Stimulated activated CD8-positive, alpha-beta memory T cell treated with anti-CD3 and anti-CD28 coated beads, Interleukin-12 subunit alpha, Interleukin-12 subunit beta, amount 100 ng/mL, for 1 hour (primary cell): ENCODE data around the gene URI1.
"Not testable (repeated sequence)": the region's sequence is repeated elsewhere in the genome, so short reads cannot be mapped to it uniquely, and the experiment has no call there.

Source experiments
- DNase-seq: peaks from one replicate; pipeline ENCODE4 v3.0.0-alpha.2; 2020; ENCODE audit warnings: low read depth

The URI1 gene

DNA sequence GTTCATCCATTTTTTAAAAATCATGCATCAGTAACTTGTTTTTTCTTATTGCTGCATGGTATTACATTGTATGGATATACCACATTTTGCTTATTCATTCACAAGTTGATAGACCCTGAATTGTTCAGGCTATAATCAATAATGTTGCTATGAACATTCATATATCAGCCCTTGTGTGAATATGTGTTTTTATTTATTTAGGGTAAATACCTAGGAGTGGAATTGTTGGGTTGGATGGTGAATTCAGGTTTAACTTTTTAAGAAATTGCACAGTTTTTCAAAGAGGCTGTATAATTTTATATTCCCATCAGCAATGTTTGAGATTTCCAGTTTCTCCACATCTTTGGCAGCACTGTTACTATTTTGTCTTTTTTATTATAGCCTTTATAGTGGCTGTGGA, 82.1 kb downstream of the URI1 start:
- no peak for DNase-seq

DNA sequence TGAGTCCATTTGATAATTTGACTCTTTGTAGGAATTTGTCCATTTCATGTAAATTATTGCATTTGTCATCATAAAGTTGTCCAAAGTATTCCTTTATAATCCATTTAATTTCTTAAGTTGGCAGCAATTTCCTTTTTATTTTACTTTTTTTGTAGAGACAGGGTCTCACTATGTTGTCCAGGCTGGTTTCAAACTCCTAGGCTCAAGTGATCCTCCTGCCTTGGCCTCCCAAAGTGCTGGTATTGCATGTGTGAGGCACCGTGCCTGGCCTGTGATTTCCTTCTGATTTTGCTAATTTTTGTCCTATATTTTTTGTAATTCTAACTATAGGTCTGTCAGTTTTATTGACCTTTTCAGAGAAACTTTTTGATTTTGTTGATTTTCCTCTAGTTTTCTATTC, 84.9 kb downstream of the URI1 start:
- no peak for DNase-seq

DNA sequence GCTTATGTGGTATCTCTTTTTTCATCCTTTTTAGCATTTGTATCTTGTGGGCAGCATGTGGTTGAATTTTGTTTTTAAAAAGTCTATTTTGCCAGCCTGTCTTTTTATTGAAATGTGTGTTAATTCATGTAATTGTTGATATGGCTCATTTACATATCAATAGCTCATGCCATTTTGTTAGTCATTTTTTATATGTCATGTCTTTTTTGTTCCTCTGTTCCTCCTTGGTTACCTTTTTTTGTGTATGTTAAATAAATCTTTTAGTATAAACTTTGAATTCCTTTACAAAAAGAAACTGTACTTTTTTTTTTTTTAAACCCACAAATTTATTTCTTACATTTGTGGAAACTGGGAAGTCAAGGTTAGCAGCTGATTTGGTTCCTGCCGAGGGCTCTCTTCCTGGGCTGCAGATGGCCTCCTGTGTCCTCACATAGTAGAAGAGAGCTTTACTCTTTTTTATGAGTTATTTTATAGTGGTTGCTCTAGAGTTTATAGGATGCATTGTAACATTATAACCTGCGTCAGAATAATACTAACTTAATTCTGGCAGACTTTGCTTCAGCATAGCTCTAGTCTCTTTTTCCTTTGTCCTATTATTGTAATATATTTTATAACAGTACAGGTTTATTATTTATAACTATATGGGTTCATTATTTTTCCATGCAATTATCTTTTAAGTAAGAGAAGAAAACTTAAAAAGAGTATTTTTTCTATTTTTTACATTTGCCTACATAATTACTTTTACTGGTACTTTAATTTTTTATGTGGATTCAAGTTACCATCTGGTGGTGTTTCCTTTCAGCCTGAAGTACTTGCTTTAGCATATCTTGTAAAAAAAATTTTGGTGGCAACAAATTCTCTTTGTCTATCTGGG, 86.3 kb downstream of the URI1 start:
- DNase-seq = no peak

DNA sequence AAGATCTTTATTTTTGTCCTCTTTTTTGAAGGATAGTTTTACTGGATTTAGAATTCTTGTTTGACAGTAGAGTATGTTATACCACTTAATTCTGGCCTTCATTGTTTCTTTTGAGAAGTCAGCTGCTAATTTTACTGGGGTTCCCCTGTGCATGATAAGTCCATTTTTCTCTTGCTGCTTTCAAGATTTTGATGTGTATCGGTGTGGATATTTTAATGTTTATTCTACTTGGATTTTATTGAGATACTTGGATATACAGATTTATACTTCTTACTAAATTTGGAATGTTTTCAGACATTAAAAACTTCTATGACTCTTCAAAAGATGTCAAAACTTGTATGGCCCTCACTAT, 86.9 kb downstream of the URI1 start:
- no peak for DNase-seq

DNA sequence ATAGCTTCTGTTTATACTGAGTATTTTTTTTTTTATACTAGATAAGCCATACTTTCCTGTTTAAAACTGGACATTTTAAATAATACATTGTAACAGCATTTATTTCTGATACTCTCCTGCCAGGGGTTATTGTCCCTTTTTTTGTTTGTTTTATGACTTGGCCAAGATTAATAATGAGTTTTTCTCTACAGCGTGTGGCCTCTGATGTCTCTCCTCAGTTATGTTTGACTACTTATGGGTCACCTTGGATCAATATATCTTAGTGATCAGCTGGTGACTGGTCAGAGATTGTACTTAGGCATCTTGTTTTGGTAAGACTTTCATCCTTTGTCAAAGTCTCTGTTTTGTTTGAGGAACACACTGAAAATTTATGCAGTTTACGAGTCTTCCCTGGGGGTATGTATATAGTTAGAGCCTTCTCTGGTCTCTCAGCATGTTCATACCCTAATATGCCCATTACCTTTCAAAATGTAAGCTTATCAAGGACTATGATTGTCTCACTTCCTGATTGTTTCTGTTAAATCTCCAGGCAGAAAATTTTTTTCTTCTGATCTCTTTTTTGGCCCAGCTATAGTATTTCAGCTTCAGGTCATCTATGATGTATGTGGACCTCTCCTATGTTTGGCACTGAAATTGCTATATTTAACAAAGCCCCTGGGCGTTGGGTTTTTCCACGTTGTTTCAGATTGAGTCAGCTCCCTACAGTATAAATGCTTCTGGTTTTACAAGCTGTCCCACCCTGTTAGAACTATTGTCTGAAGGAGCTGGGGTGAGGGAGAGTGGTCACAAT, 87.9 kb downstream of the URI1 start:
- DNase-seq = no peak

DNA sequence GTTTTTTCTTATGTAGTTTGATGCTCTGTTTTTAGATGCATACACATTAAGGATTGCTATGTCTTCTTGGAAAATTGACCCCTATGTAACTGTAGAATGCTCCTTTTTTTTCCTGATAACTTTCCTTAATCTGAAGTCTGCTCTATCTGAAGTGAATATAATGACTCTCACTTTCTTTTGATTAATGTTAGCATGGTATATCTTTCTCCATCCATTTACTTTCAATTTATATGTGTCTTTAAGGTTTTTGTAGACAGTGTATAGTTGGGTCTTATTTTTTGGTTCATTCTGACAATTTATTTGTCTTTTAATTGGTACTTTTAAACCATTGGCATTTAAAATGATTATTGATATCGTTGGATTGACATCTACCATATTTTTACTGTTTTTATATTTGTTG, 92.3 kb downstream of the URI1 start:
- DNase-seq = no peak

DNA sequence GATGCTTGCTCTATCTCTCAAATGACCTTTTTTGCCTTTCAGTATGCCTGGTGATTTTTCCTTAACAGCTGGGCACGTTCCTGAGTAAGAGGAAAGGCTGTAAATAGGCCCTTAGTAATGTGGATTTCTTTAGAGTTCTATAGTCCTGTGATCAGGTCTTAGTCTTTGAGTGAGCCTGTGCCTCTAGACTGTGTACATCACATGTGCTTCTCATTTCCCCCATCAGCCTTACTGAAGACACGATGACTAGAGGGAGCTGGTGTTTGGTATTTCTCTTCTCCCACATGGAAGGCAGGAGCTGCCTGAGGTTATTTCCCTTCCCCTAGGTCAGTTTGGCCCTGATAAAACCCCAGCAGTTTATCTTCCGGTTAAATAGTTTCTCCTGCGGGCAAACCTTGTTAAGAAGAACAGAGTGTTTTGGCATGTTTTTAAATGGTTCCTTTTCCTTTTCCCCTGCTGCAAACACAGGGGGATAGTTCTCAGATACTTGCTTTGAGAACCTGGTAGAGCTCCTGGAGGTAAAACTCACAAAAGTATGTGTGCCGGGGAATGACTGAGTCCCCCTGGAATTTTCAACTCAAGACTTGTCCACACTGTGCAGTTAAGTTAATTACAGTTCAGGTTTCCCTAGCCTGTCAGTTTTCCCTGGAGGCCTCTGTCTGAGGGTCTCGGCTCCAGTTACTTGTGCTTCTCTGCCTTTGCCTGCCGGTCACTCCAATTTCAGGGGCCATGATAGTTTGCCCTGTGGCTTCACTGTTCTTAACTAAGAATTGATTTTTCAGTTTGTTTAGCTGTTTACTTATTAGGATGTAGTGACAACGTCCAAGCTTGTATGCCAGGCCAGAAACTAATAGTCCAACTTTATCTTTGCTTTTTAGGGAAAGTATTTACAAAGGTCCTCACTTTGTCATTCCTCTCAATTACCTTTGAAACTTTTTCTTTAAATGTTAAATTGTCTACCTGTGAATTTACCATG, 94.4 kb downstream of the URI1 start:
- no peak for DNase-seq

DNA sequence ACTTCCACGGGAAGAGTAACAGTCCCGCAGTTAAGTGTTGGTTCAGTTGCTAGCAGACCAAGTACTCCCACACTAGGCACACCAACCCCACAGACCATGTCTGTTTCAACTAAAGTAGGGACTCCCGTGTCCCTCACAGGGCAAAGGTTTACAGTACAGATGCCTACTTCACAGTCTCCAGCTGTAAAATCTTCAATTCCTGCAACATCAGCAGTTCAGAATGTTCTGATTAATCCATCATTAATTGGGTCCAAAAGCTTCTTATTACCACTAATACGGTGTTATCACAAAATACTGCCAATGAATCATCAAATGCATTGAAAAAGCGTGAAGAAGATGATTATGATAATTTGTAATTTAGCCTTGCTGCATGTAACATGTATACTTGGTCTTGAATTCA, 95.8 kb downstream of the URI1 start:
- no peak for DNase-seq

DNA sequence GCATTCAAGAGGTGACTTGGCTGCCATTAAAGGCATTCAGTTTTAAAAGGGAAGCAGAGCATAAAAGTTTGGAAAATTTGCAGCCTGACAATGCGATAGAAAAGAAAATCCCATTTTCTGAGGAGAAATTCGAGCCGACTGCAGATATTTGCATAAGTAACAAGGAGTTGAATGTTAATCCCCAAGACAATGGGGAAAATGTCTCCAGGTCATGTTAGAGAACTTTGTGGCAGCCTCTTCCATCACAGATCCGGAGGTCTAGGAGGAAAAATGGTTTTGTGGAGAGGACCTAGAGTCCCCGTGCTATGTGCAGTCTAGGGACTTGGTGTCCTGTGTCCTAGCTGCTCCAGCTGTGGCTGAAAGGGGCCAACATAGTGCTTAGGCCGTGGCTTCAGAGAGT, 99.9 kb downstream of the URI1 start:
- DNase-seq = not testable (repeated sequence)

DNA sequence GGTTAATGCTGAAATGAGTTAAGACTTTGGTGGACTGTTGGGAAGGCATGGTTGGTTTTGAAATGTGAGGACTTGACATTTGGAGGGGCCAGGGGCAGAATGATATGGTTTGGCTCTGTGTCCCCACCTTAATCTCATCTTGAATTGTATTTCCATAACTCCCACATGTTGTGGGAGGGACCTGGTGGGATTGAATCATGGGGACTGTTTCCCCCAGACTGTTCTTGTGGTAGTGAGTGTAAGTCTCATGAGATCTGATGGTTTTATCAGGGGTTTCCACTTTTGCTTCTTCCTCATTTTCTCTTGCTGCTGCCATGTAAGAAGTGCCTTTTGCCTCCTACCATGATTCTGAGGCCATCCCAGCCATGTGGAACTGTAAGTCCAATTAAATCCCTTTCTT, 101.0 kb downstream of the URI1 start:
- not testable (repeated sequence) for DNase-seq

DNA sequence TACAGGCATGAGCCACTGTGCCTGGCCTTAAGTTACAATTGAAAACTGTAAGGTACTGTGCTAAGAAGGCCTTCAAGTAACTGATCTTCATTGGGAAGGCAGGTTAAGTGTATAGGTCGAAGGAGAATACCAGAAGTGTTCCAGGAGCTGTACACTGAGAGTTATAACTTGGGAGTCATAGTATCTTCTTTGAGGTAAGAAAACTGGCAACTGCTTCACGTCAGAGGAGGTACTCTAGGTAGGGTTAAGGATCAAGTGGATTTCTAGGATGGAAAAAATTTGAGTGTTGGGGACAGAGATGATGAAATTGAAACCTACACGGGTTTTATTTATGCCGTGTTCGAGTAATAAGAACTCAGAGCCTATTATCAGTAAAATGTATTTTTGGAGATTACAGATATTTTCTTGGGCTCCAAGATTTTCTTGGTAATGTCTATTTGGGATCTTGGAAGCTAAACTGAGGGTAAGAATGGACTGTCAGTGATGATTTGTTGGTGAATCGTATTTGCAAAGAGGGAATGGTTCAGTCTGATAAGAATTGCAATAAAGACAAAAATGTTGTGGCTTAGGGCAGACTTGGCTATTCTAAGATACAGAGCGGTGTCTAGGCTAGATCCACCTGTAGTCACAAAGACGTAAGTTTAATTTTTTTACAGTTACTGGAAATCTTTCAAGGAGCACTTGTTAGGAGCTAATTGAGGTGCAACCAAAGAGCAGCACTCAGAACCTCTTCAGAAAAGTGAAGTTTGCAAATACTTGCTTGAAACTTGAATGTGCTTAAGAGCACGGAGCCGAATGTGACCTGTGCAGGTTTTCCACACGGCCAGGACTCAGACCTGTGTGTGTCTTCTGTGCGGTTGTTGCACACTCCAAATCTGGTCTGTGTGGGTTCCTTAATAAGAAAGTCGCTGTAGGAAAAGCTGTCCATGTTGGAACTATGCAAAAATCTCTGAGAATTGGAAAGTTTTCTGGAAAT, 102.5 kb downstream of the URI1 start:
- DNase-seq = no peak

DNA sequence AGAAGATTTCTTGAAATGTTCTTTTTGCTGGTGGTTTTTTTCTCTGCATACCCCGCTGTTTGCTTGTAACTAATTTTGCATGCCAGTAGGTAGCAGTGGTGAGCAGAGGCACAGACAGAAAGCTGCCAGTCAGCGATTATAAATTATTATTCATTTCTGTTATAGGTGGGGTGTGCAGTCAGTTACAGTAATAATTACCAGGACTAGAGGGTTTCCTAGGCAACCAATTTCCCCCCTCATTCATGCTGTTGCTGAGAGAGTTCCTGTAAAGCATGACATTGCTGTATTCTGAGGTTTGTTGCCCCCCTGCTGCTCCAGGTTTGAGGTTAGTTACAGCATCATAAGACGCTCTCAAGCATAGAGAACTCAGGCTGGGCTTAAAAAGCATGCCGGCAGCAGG, 104.5 kb downstream of the URI1 start:
- DNase-seq = no peak

DNA sequence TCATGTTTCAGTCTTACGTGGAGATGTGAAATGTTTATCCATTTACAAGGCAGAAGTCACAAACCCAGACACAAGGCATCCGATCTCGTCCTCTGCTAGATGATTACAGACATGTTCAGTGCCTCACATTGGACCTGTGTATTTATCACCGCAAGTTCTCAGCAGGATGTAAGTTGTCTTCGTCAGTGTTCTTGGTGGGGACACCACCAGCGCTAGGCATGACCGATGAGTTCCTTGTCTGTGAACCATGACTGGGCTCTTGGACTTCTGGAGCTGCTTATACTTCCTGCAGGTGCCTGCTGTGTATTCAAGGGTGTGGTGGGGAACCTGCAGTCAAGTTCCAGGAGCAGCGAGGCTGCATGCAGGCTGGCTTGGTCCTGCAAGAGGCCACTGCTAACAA, 105.4 kb downstream of the URI1 start:
- no peak for DNase-seq

DNA sequence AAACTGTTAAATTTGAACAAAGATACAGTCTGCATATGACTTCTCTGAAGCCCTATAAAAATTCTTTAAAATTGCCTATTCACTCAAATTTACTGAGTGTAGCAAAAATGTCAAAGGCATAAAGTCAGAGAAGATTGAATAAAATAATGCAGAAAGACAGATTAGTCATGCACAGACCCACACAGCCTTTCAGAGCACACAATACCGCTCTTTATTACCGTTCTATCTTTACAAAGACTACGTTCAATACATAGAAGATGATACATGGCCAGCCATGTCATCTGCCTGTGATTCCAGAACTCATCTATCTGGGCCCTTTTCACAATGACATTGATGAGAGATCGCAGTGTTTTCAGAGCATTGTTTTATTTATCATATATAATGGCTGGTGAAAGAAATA, 107.2 kb downstream of the URI1 start:
- no peak for DNase-seq

DNA sequence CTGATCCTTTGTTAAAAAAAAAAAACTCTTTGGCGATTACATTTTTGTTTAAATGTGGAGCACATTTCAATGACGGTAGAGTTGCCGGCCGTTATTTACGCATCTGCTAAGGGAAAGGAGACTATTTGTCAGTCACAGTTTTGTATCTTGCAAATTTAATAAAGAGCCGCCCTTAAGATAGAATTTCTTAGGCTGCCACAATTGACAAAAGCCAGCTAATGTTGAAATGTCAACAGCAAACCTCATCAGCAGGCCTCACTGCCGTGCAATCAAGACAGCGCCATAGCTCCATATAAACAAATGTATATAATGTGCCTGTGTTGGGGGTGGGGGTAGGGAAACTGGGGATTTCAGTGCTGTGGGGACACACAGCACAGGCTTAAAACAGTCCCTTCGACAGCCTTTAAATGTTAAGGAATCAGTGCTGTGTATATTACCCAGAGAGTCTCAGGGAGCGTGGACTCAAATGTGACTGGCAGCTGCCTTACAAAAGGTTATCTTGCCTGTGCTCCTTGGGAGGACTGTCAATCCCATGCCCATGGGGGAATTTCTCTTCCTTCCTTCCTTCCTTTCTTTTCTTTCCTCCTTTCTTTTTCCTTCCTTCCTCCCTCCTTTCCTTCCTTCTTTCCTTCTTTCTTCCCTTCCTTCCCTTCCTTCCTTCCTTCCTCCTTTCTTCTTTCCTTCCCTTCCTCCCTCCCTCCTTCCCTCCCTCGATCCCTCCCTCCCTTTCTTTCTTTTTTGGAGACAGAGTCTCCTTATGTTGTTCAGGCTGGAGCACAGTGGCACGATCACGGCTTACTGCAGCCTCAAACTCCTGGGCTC, 108.0 kb downstream of the URI1 start:
- no peak for DNase-seq

DNA sequence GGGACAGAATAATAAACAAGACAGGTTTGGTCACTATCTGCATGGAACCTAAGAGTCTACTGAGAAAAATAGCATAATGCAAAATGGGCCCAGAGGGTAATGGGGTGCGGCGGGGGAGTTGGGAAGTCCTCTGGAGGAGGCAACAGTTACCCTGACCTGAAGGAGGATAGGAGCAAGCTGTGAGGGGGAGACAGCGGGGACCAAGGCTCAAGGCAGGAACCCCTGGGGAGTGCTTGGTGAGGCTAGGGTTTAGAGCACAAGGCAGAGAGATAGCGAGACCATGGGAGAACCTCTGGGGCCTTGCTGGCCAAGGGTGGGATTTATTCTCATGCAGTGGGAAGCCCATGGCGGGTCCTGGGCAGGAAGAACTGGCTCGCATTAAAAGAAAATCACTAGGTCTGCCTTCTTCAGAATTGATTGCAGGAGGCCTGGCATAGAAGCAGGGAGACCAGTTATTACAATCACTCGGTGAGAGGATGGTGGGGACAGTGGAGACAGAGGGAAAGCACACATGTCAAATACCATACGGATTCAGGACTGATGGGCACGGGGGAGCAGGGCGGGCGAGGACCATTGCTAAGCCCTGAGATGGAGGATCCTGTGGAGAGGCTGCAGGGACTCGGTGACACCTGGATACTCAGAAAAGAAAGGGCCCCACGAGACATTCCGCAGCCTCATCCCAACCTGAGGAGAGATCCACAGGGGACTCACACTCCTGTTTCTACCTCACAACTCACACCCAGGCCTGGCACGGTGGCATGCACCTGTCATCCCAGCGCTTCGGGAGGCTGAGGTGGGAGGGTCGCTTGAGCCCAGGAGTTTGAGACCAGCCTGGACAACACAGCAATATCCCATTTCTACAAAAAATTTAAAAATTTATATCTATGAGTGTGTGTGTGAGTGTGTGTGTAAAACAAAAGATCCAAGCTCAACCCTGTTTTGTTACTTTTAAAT, 110.4 kb downstream of the URI1 start:
- no peak for DNase-seq

DNA sequence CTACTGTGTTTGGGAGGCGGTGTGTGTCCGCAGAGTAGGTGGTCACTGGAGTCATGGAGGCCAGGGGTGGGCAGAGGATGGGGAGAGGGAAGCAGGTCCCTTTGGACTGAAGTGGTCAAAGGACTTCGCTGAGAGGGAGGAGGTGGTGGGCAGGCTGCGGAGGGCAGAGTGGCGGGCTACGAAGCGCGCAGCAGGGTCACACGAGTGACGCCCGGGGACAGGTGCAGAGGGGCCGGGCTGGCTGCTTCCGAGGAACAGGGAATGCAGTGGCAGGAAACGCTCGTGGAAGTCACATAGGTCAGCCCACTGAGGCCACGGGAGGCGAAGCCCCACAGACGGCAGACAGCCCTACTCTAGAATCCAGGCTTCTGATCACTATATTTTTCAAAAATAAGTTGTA, 111.5 kb downstream of the URI1 start:
- no peak for DNase-seq

DNA sequence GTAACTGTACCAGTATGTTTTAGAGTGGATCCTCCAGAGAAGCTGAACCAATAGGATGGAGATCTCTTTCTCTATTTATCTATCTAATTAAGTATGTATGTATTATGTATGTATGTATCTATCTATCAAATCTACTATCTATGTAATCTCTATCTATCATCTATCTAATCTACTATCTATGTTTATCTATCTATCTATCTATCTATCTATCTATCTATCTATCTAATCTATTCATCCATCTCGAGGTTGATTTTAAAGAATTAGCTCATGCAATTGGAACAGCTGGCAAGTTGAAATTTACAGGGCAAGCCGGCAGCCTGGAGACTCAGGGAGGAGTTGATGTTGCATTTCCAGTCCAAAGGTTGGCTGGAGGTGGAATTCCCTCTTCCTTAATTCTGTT, 112.2 kb downstream of the URI1 start:
- no peak for DNase-seq

DNA sequence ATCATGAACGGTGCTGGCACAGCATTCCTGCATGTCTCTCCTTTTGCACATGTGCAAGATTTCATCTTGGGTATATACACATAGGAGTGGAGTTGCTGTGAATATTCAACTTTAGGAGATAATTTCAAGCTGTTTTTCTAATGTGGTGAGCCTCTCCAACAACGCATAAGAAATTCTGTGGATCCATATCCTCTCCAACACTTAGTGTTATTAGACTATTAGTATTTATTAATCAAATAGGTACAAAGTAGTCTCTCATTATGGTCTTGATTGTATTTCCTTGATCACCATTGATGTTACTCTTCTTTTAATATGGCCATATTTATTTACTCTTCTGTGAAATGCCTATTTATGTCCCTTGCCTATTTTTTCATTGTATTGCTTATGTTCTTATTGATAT, 114.5 kb downstream of the URI1 start:
- no peak for DNase-seq
